AG10803 (cell line): ENCODE data around the gene IBA57.

Experiments
- DNase-seq: peaks from one replicate; pipeline ENCODE4 v3.0.0; 2010; ENCODE audit warnings: low read depth
- H3K4me3 ChIP-seq: 2 replicates; pipeline ENCODE4 v1.5.1; 2011; ENCODE audit warnings: mild to moderate bottlenecking, low read length, control low read depth
- CTCF ChIP-seq: conservative IDR thresholded peaks from 2 replicates; pipeline ENCODE4 v1.5.1; 2011; ENCODE audit warnings: mild to moderate bottlenecking, low read length, control low read depth, inconsistent platforms

The IBA57 gene

GRCh38 chr1:228152918-228153258, 12.7 kb upstream of the IBA57 start:
- no peak overlapping the region for H3K4me3 ChIP-seq

GRCh38 chr1:228154021-228154669, 11.5 kb upstream of the IBA57 start:
- no peak for TF ChIP-seq CTCF
- H3K4me3 ChIP-seq: no peak overlapping the region
- DNase-seq: no peak

More at GRCh38 chr1:228152918-228153258, 12.7 kb upstream of the IBA57 start:
- no peak for TF ChIP-seq CTCF
- DNase-seq: no peak

- DNase-seq: no peak
- TF ChIP-seq CTCF: no peak
Measured at GRCh38 chr1:228154670-228155571, 10.7 kb upstream of the IBA57 start.

GRCh38 chr1:228155596-228156514, 9.7 kb upstream of the IBA57 start:
- no peak for TF ChIP-seq CTCF
- no peak overlapping the region for H3K4me3 ChIP-seq
- DNase-seq: no peak

More at GRCh38 chr1:228154670-228155571, 10.7 kb upstream of the IBA57 start:
- no peak overlapping the region for H3K4me3 ChIP-seq

- no peak for DNase-seq
- no peak for TF ChIP-seq CTCF
- no peak overlapping the region for H3K4me3 ChIP-seq
Measured at GRCh38 chr1:228156515-228156881, 9.1 kb upstream of the IBA57 start.

- no peak for TF ChIP-seq CTCF
- no peak overlapping the region for H3K4me3 ChIP-seq
- DNase-seq: no peak
Measured at GRCh38 chr1:228156941-228157728, 8.5 kb upstream of the IBA57 start.
